Measurements from ENCODE around the gene MCM8. TPM values are rescaled to one million over a fixed set of nuclear protein-coding genes. Genes with fewer than 3 reads are reported as not detected.

The MCM8 gene
- total and polyA plus RNA-seq, 2 donors (not counting 1 experiment from before 2014, with no cell fraction given): 4.4 to 13.8 TPM

GRCh38 chr20:5927749-5928462 is 22.5 kb upstream of the MCM8 start:
- 97% methylated on average over 11 of the region's 11 CpGs for WGBS (ENCODE audit: insufficient coverage)
- no peak overlapping the region for H3K9ac ChIP-seq (ENCODE audit: low read length)
- H4K20me1 ChIP-seq (ENCODE audit: control insufficient read depth, insufficient read depth, low read length, poor library complexity, severe bottlenecking): no peaks in the 10 kb centered on the region
- H2AFZ ChIP-seq (ENCODE audit: insufficient read depth, low read depth, low read length, poor library complexity, severe bottlenecking): no peak overlapping the region
- H3K4me2 ChIP-seq (replicated peaks; ENCODE audit: low read depth, low read length, poor library complexity, severe bottlenecking): no peak overlapping the region
- no peak for TF ChIP-seq CTCF (IDR thresholded peaks at IDR 0.05)
- TF ChIP-seq EZH2 (IDR thresholded peaks at IDR 0.05; ENCODE audit: borderline replicate concordance, insufficient read depth, low read depth, low read length, poor library complexity, severe bottlenecking): no peak
- no peak overlapping the region for H3K27ac Mint-ChIP-seq
- DNase-seq (no peak), ATAC-seq (ENCODE audit: low read depth) (no peak)
- POLR2A ChIA-PET: no interaction called here
- no peaks in the 10 kb centered on the region for H3K9me3 Mint-ChIP-seq (ENCODE audit: insufficient read depth)
- no peaks in the 10 kb centered on the region for H3K79me2 ChIP-seq (ENCODE audit: control insufficient read depth, insufficient read depth, low read length)
- no peaks in the 10 kb centered on the region for H3K36me3 ChIP-seq (replicated peaks in 1 of 2; ENCODE audit: control extremely low read depth in 1 of 2, control insufficient read depth in 1 of 2, extremely low read depth in 1 of 2, insufficient read depth in 2 of 2, low read length in 1 of 2)
- H3K9me3 ChIP-seq (ENCODE audit: control extremely low read depth in 1 of 3, control insufficient read depth in 2 of 3, insufficient read depth in 1 of 3, low read length in 2 of 3): no peaks in the 10 kb centered on the region
- intact Hi-C loops (cut with micrococcal nuclease): no loop called here
- no peak overlapping the region for H3K4me3 Mint-ChIP-seq
- H3K4me1 ChIP-seq (ENCODE audit: control insufficient read depth in 2 of 2, insufficient read depth in 2 of 2, low read length in 2 of 2): no peaks in the 10 kb centered on the region
- H3K27me3 ChIP-seq (replicated peaks in 1 of 4; ENCODE audit: control extremely low read depth in 1 of 4, control insufficient read depth in 3 of 4, insufficient read depth in 4 of 4, low read length in 3 of 4): peaks cover 0 to 8% (median 2%) of the 10 kb centered on the region in 4 experiments
- H3K27ac ChIP-seq (ENCODE audit: low read length in 2 of 2): no peak overlapping the region
- peaks cover 47% of the 10 kb centered on the region for H3K27me3 Mint-ChIP-seq
- CTCF ChIA-PET: no interaction called here
- H3K4me1 Mint-ChIP-seq: no peaks in the 10 kb centered on the region
- H3K4me3 ChIP-seq (ENCODE audit: control extremely low read depth in 1 of 5, extremely low read depth in 1 of 5, insufficient read depth in 1 of 5, low read depth in 2 of 5, low read length in 4 of 5): no peak overlapping the region

- ATAC-seq (ENCODE audit: low read depth) (no peak), DNase-seq (no peak)
- no peak overlapping the region for H3K4me2 ChIP-seq (replicated peaks; ENCODE audit: low read depth, low read length, poor library complexity, severe bottlenecking)
- intact Hi-C loops (cut with micrococcal nuclease): no loop called here
- H2AFZ ChIP-seq (ENCODE audit: insufficient read depth, low read depth, low read length, poor library complexity, severe bottlenecking): no peak overlapping the region
- no peaks in the 10 kb centered on the region for H3K36me3 ChIP-seq (replicated peaks in 1 of 2; ENCODE audit: control extremely low read depth in 1 of 2, control insufficient read depth in 1 of 2, extremely low read depth in 1 of 2, insufficient read depth in 2 of 2, low read length in 1 of 2)
- no peaks in the 10 kb centered on the region for H4K20me1 ChIP-seq (ENCODE audit: control insufficient read depth, insufficient read depth, low read length, poor library complexity, severe bottlenecking)
- Mint-ChIP-seq H3K9me3 (ENCODE audit: insufficient read depth) (no peaks in the 10 kb centered on the region), H3K27ac (no peak overlapping the region), H3K27me3 (peaks cover 39% of the 10 kb centered on the region), H3K4me3 (no peak overlapping the region), H3K4me1 (peaks cover 5% of the 10 kb centered on the region)
- no peak for TF ChIP-seq CTCF (IDR thresholded peaks at IDR 0.05)
- no peak for TF ChIP-seq EZH2 (IDR thresholded peaks at IDR 0.05; ENCODE audit: borderline replicate concordance, insufficient read depth, low read depth, low read length, poor library complexity, severe bottlenecking)
- no peaks in the 10 kb centered on the region for H3K9me3 ChIP-seq (ENCODE audit: control extremely low read depth in 1 of 3, control insufficient read depth in 2 of 3, insufficient read depth in 1 of 3, low read length in 2 of 3)
- no peak overlapping the region for H3K4me3 ChIP-seq (ENCODE audit: control extremely low read depth in 1 of 5, extremely low read depth in 1 of 5, insufficient read depth in 1 of 5, low read depth in 2 of 5, low read length in 4 of 5)
- no peak overlapping the region for H3K27ac ChIP-seq (ENCODE audit: low read length in 2 of 2)
- no peaks in the 10 kb centered on the region for H3K79me2 ChIP-seq (ENCODE audit: control insufficient read depth, insufficient read depth, low read length)
- H3K4me1 ChIP-seq (ENCODE audit: control insufficient read depth in 2 of 2, insufficient read depth in 2 of 2, low read length in 2 of 2): peaks cover 4 to 6% of the 10 kb centered on the region in 2 donors
- no peak overlapping the region for H3K9ac ChIP-seq (ENCODE audit: low read length)
- POLR2A ChIA-PET: no interaction called here
- whole genome bisulfite sequencing (ENCODE audit: insufficient coverage): 91% methylated on average over 5 of the region's 8 CpGs
- CTCF ChIA-PET: no interaction called here
- H3K27me3 ChIP-seq (replicated peaks in 1 of 4; ENCODE audit: control extremely low read depth in 1 of 4, control insufficient read depth in 3 of 4, insufficient read depth in 4 of 4, low read length in 3 of 4): peaks cover 0 to 8% (median 2%) of the 10 kb centered on the region in 4 experiments
Observed at GRCh38 chr20:5928836-5929715, 21.4 kb upstream of the MCM8 start.
